DND-41 (cell line): ENCODE data around the gene PTPN21.

Experiments used
- ATAC-seq: fragments of 200-7000 bp; cut with Tn5 transposase; 3 replicates; pipeline ENCODE4 v1.9.1; 2021; ENCODE audit warnings: low read depth; ENCODE audit not compliant: insufficient read depth
- DNase-seq: peaks from one replicate; pipeline ENCODE4 v3.0.0-alpha.2; 2020
- H2AFZ ChIP-seq: 2 replicates; pipeline ENCODE4 v1.6.0; 2012; ENCODE audit warnings: low read depth, low read length
- H3K27ac ChIP-seq: 2 replicates; pipeline ENCODE4 v1.5.1; 2012; ENCODE audit warnings: low read length, inconsistent platforms
- H3K27me3 ChIP-seq: fragments of 200-600 bp; sonication (generic); 2 replicates; pipeline ENCODE4 v1.6.0; 2012; ENCODE audit warnings: low read length, mild to moderate bottlenecking, inconsistent platforms; ENCODE audit not compliant: insufficient read depth, poor library complexity
- H3K36me3 ChIP-seq: 2 replicates; pipeline ENCODE4 v1.5.1; 2012; ENCODE audit warnings: low read length, inconsistent platforms; ENCODE audit not compliant: insufficient read depth
- H3K4me1 ChIP-seq: 2 replicates; pipeline ENCODE4 v1.5.1; 2012; ENCODE audit warnings: mild to moderate bottlenecking, low read length; ENCODE audit not compliant: insufficient read depth
- H3K4me2 ChIP-seq: 2 replicates; pipeline ENCODE4 v1.6.0; 2012; ENCODE audit warnings: mild to moderate bottlenecking, moderate library complexity, low read length, inconsistent platforms; ENCODE audit not compliant: insufficient read depth
- H3K4me3 ChIP-seq, 2 experiments: fragments of 200-600 bp in 1 of 2; shearing (Covaris generic) in 1 of 2; 2 replicates each; pipeline ENCODE4 v1.5.1; 2012 to 2016; ENCODE audit warnings: inconsistent platforms in 2 of 2, low read length in 2 of 2, mild to moderate bottlenecking in 2 of 2, low read depth in 1 of 2, moderate library complexity in 1 of 2
- H3K79me2 ChIP-seq: 2 replicates; pipeline ENCODE4 v1.6.0; 2012; ENCODE audit warnings: low read length, inconsistent platforms; ENCODE audit not compliant: insufficient read depth
- H3K9ac ChIP-seq: 2 replicates; pipeline ENCODE4 v1.6.0; 2012; ENCODE audit warnings: low read depth, mild to moderate bottlenecking, inconsistent platforms, low read length, moderate library complexity
- H3K9me3 ChIP-seq: 2 replicates; pipeline ENCODE4 v1.5.1; 2012; ENCODE audit warnings: low read length, moderate library complexity, mild to moderate bottlenecking, inconsistent platforms; ENCODE audit not compliant: insufficient read depth, severe bottlenecking
- H4K20me1 ChIP-seq: 2 replicates; pipeline ENCODE4 v1.6.0; 2012; ENCODE audit warnings: low read length; ENCODE audit not compliant: insufficient read depth
- CTCF ChIP-seq: IDR thresholded peaks from 2 replicates; pipeline ENCODE4 v1.5.1; 2012; ENCODE audit warnings: borderline replicate concordance, low read length, moderate library complexity, mild to moderate bottlenecking; ENCODE audit not compliant: poor library complexity, severe bottlenecking; ENCODE audit errors: extremely low read depth
- EZH2 ChIP-seq: IDR thresholded peaks from 3 replicates; pipeline ENCODE4 v1.6.1; 2012; ENCODE audit warnings: borderline replicate concordance, low read depth, mild to moderate bottlenecking, moderate library complexity, low read length, inconsistent platforms; ENCODE audit not compliant: severe bottlenecking

PTPN21 gene

GRCh38 chr14:88599326-88599725 lies 44.5 kb upstream of the PTPN21 start:
- no peak overlapping the region for H3K4me2 ChIP-seq
- H3K27ac ChIP-seq, result no peak overlapping the region
- ATAC-seq (no peak), DNase-seq (no peak)
- H3K36me3 ChIP-seq, result peaks cover 97% of the 10 kb centered on the region
- no peak overlapping the region for H3K9ac ChIP-seq
- no peak overlapping the region for H3K4me3 ChIP-seq
- TF ChIP-seq CTCF (no peak), EZH2 (no peak)
- H3K4me1 ChIP-seq, result no peaks in the 10 kb centered on the region
- H4K20me1 ChIP-seq, result no peaks in the 10 kb centered on the region
- no peaks in the 10 kb centered on the region for H3K27me3 ChIP-seq
- H2AFZ ChIP-seq, result no peak overlapping the region
- no peaks in the 10 kb centered on the region for H3K79me2 ChIP-seq
- no peaks in the 10 kb centered on the region for H3K9me3 ChIP-seq

GRCh38 chr14:88598097-88598675 lies 43.4 kb upstream of the PTPN21 start:
- H3K27me3 ChIP-seq, result no peaks in the 10 kb centered on the region
- H2AFZ ChIP-seq, result no peak overlapping the region
- no peaks in the 10 kb centered on the region for H3K79me2 ChIP-seq
- no peaks in the 10 kb centered on the region for H3K9me3 ChIP-seq
- DNase-seq (no peak), ATAC-seq (no peak)
- H3K9ac ChIP-seq, result no peak overlapping the region
- no peaks in the 10 kb centered on the region for H3K4me1 ChIP-seq
- H4K20me1 ChIP-seq, result no peaks in the 10 kb centered on the region
- H3K36me3 ChIP-seq, result peaks cover 97% of the 10 kb centered on the region
- no peak overlapping the region for H3K4me2 ChIP-seq
- no peak for TF ChIP-seq EZH2
- no peak for TF ChIP-seq CTCF
- no peak overlapping the region for H3K4me3 ChIP-seq
- no peak overlapping the region for H3K27ac ChIP-seq

- Histone ChIP-seq H3K4me2 (no peak overlapping the region), H3K4me1 (no peaks in the 10 kb centered on the region), H4K20me1 (no peaks in the 10 kb centered on the region), H3K9ac (no peak overlapping the region), H3K36me3 (peaks cover 95% of the 10 kb centered on the region), H3K4me3 (no peak overlapping the region), H3K27me3 (no peaks in the 10 kb centered on the region), H3K9me3 (no peaks in the 10 kb centered on the region), H2AFZ (no peak overlapping the region), H3K27ac (no peak overlapping the region), H3K79me2 (no peaks in the 10 kb centered on the region)
- TF ChIP-seq EZH2 (no peak), CTCF (no peak)
- DNase-seq (no peak), ATAC-seq (no peak)
Observed at GRCh38 chr14:88597601-88598000, 42.8 kb upstream of the PTPN21 start.
